GM13977 (cell line): ENCODE data around the gene CACTIN.

ENCODE experiments used
- DNase-seq: peaks from one replicate; pipeline ENCODE4 v3.0.0; 2012; ENCODE audit warnings: low spot score
- CTCF ChIP-seq: IDR thresholded peaks from 2 replicates; pipeline ENCODE4 v1.5.1; 2012; ENCODE audit warnings: mild to moderate bottlenecking, control low read depth; ENCODE audit not compliant: insufficient read depth; ENCODE audit errors: extremely low read depth, missing control alignments
- in situ Hi-C: fragments of 300-500 bp; cut with MboI; formaldehyde crosslinking; loops from one replicate; pipeline ENCODE4 v1.12.0; 2022; ENCODE audit warnings: low sequenced_read_pairs, low pct_unique_long_range_greater_than_20kb, mixed read lengths, inconsistent platforms; ENCODE audit not compliant: unreplicated experiment

Gene CACTIN

GRCh38 chr19:3623716-3624115 lies 2.9 kb downstream of the CACTIN start:
- in situ Hi-C loops: no loop called here
- DNase-seq: no peak
- no peak for TF ChIP-seq CTCF

GRCh38 chr19:3622224-3622623 lies 4.4 kb downstream of the CACTIN start:
- in situ Hi-C loops: no loop called here
- DNase-seq: no peak
- TF ChIP-seq CTCF: no peak

- DNase-seq: no peak
- no peak for TF ChIP-seq CTCF
- in situ Hi-C loops: no loop called here
Observed at GRCh38 chr19:3621689-3622088, 4.9 kb downstream of the CACTIN start.

GRCh38 chr19:3620817-3621547 lies 5.6 kb downstream of the CACTIN start:
- no peak for TF ChIP-seq CTCF
- in situ Hi-C loops: no loop called here
- DNase-seq: no peak

- in situ Hi-C loops: no loop called here
- no peak for DNase-seq
- no peak for TF ChIP-seq CTCF
Observed at GRCh38 chr19:3620145-3620816, 6.3 kb downstream of the CACTIN start.

GRCh38 chr19:3619631-3620012 lies 7.0 kb downstream of the CACTIN start:
- DNase-seq: no peak
- in situ Hi-C loops: no loop called here
- no peak for TF ChIP-seq CTCF
